ENCODE measurements around the gene DDIT4L. TPM values are rescaled to one million over a fixed set of nuclear protein-coding genes. Genes with fewer than 3 reads are reported as not detected.

Gene DDIT4L
- polyA plus RNA-seq, 3 donors: 0.05 to 0.15 TPM; not detected in 1

DNA sequence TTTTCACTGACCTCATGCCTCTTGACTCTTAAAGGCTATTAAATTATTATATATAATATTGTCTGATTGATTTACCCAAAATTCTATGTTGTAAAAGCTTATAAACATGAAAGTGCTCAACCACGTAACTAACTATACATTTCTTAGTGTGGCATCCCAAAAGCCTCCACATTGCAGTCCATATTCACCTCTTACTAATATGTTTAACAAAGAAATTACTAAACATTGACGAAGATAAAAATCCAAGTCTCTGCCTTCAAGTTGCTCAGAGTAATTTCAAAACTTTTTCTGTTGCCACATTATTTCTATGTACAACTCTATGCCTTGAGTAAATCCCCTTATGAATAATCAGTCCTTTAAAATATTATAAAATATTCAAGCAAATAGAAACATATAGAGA, 14.4 kb downstream of the DDIT4L start:
- no peaks in the 10 kb centered on the region for H3K4me1 ChIP-seq (ENCODE audit: control insufficient read depth in 1 of 2, insufficient read depth in 2 of 2, low read length in 2 of 2)
- no peaks in the 10 kb centered on the region for H3K27me3 ChIP-seq (ENCODE audit: control insufficient read depth in 2 of 2, insufficient read depth in 2 of 2, low read length in 2 of 2)
- no peak for DNase-seq
- Mint-ChIP-seq H3K9me3 (peaks cover 0 to 11% (median 2%) of the 10 kb centered on the region in 7 donors), H3K4me1 (no peaks in the 10 kb centered on the region), H3K27me3 (ENCODE audit: low read depth in 3 of 3) (peaks cover 0 to 4% (median 1%) of the 10 kb centered on the region in 3 donors), H3K36me3 (no peaks in the 10 kb centered on the region), H3K27ac (no peak overlapping the region), H3K4me3 (no peak overlapping the region)
- intact Hi-C loops (cut with micrococcal nuclease): no loop called here
- no peaks in the 10 kb centered on the region for H3K36me3 ChIP-seq (replicated peaks in 1 of 2; ENCODE audit: control insufficient read depth in 1 of 2, insufficient read depth in 2 of 2, low read length in 2 of 2)
- no peak overlapping the region for H3K27ac ChIP-seq (ENCODE audit: low read depth in 1 of 2, low read length in 2 of 2)
- TF ChIP-seq, protein P1, sequence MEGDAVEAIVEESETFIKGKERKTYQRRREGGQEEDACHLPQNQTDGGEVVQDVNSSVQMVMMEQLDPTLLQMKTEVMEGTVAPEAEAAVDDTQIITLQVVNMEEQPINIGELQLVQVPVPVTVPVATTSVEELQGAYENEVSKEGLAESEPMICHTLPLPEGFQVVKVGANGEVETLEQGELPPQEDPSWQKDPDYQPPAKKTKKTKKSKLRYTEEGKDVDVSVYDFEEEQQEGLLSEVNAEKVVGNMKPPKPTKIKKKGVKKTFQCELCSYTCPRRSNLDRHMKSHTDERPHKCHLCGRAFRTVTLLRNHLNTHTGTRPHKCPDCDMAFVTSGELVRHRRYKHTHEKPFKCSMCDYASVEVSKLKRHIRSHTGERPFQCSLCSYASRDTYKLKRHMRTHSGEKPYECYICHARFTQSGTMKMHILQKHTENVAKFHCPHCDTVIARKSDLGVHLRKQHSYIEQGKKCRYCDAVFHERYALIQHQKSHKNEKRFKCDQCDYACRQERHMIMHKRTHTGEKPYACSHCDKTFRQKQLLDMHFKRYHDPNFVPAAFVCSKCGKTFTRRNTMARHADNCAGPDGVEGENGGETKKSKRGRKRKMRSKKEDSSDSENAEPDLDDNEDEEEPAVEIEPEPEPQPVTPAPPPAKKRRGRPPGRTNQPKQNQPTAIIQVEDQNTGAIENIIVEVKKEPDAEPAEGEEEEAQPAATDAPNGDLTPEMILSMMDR (IDR thresholded peaks at IDR 0.05): no peak
- H4K20me1 ChIP-seq (ENCODE audit: insufficient read depth, low read length): no peaks in the 10 kb centered on the region
- no peaks in the 10 kb centered on the region for H3K79me2 ChIP-seq (ENCODE audit: insufficient read depth, low read length)
- H3K9ac ChIP-seq (ENCODE audit: insufficient read depth, low read length, poor library complexity, severe bottlenecking): no peak overlapping the region
- H2AFZ ChIP-seq (ENCODE audit: insufficient read depth, low read depth, low read length, poor library complexity, severe bottlenecking): no peak overlapping the region
- peaks cover 0 to 4% of the 10 kb centered on the region in 2 donors for H3K9me3 ChIP-seq (replicated peaks in 1 of 2; ENCODE audit: control insufficient read depth in 1 of 2, insufficient read depth in 1 of 2, low read length in 2 of 2)
- WGBS (ENCODE audit: insufficient coverage): no CpG with 5 or more reads among the region's 2 CpGs
- no peak overlapping the region for H3K4me2 ChIP-seq (replicated peaks; ENCODE audit: extremely low read depth, low read length, poor library complexity, severe bottlenecking)
- H3K4me3 ChIP-seq (replicated peaks in 1 of 3; ENCODE audit: low read depth in 2 of 3, low read length in 3 of 3): no peak overlapping the region

DNA sequence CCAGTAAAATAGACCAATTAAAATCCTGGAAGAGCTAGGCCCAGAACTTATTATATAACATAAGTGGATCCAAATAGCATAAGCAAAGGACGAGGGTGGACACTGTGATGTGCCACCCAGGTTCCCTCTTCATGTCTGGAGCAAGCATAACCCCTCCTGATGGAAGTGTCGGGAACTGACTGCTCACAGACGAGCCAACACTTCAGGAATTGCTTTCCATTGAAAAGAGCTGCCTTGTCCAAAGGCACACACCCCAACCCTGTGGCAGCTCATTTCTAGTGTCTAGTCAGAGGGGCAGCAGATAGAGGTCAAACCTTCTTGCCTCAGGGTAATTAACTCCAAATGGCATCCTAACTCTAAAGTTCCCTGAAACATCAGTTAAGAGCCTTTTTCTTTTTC, 15.3 kb downstream of the DDIT4L start:
- no peaks in the 10 kb centered on the region for H3K4me1 ChIP-seq (ENCODE audit: control insufficient read depth in 1 of 2, insufficient read depth in 2 of 2, low read length in 2 of 2)
- H3K27me3 ChIP-seq (ENCODE audit: control insufficient read depth in 2 of 2, insufficient read depth in 2 of 2, low read length in 2 of 2): no peaks in the 10 kb centered on the region
- no peak for DNase-seq
- H3K27me3 Mint-ChIP-seq (ENCODE audit: low read depth in 3 of 3): peaks cover 0 to 4% (median 1%) of the 10 kb centered on the region in 3 donors
- no peak overlapping the region for H3K4me3 Mint-ChIP-seq
- intact Hi-C loops (cut with micrococcal nuclease): no loop called here
- peaks cover 0 to 4% of the 10 kb centered on the region in 2 donors for H3K9me3 ChIP-seq (replicated peaks in 1 of 2; ENCODE audit: control insufficient read depth in 1 of 2, insufficient read depth in 1 of 2, low read length in 2 of 2)
- TF ChIP-seq, protein P1 (IDR thresholded peaks at IDR 0.05): no peak
- 91% methylated on average over 3 of the region's 3 CpGs for WGBS (ENCODE audit: insufficient coverage)
- no peak overlapping the region for H3K4me3 ChIP-seq (replicated peaks in 1 of 3; ENCODE audit: low read depth in 2 of 3, low read length in 3 of 3)
- no peaks in the 10 kb centered on the region for H4K20me1 ChIP-seq (ENCODE audit: insufficient read depth, low read length)
- no peak overlapping the region for H3K4me2 ChIP-seq (replicated peaks; ENCODE audit: extremely low read depth, low read length, poor library complexity, severe bottlenecking)
- H3K36me3 Mint-ChIP-seq: no peaks in the 10 kb centered on the region
- H3K27ac Mint-ChIP-seq: no peak overlapping the region
- no peak overlapping the region for H2AFZ ChIP-seq (ENCODE audit: insufficient read depth, low read depth, low read length, poor library complexity, severe bottlenecking)
- no peaks in the 10 kb centered on the region for H3K36me3 ChIP-seq (replicated peaks in 1 of 2; ENCODE audit: control insufficient read depth in 1 of 2, insufficient read depth in 2 of 2, low read length in 2 of 2)
- H3K27ac ChIP-seq (ENCODE audit: low read depth in 1 of 2, low read length in 2 of 2): no peak overlapping the region
- no peak overlapping the region for H3K9ac ChIP-seq (ENCODE audit: insufficient read depth, low read length, poor library complexity, severe bottlenecking)
- H3K4me1 Mint-ChIP-seq: no peaks in the 10 kb centered on the region
- H3K79me2 ChIP-seq (ENCODE audit: insufficient read depth, low read length): no peaks in the 10 kb centered on the region
- peaks cover 0 to 10% (median 2%) of the 10 kb centered on the region in 7 donors for H3K9me3 Mint-ChIP-seq

All from CD14-positive monocyte (primary cell).